GM18873 (cell line): ENCODE measurements around the gene COPS3.

Experiments
- ATAC-seq: cut with Tn5 transposase; IDR thresholded peaks from one replicate; pipeline ENCODE4 v1.9.1; 2021; ENCODE audit warnings: mild to moderate bottlenecking, moderate library complexity, moderate number of reproducible peaks; ENCODE audit not compliant: unreplicated experiment, low FRiP score

COPS3 gene

DNA sequence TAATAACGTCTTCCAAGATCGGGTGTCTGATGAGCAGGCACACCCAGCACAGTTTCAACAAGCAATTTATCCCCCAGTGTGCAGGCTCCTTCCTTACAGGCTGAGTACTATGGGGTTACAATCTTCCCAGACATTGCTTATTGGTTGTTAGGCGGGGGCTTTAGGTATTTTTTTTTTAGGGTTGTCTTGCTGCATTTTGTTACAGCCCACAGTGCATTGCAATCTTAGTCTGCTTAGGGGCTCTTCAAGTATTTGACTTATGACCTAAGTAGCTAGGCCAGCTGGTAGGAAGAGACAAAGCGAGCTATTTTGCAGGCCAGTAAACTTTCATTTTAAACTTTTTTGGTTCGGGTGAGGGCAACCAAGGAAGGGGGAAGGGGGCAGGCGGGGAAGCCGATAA is 80.7 kb downstream of the COPS3 start:
- no peak for ATAC-seq

DNA sequence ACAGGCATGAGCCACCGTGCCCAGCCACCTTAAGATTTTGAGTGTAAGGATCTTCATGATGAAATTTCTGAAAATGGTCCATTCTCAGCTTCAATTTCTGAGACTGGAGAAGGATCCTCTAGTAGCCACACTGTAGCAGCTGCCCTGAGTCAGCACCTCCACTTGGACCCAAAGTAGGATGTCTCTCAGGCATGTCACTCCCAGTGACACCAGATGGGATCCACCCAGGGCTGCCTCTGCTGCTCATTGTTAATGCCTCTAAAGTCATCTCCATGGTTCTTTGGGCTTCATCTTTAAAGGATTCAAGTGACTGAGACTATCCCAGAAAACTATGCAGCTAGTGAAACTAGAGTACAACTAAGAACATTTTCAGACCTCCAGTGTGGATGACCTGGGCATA is 82.8 kb downstream of the COPS3 start:
- ATAC-seq, result no peak

DNA sequence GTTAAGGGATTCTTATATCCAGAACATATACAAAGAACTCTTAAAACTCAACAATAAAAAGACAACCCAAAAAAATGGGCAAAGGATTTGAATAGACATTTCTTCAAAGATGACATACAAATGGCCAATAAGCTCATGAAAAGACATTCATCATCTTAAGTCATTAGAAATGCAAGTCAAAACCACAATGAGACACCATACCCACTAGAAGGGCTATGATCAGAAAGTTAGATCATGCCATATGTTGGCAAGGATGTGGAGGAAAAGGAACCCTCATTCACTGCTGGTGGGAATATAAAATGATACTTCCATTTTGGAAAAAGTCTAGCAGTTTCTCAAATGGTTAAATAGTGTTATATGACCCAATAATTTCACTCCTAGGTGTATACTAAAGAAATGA is 84.3 kb downstream of the COPS3 start:
- no peak for ATAC-seq
